ENCODE measurements around the gene FMN1.

Gene FMN1

GRCh38 chr15:32794973-32795372 is 399.5 kb downstream of the FMN1 start:
- no peak for DNase-seq

GRCh38 chr15:32792436-32792835 is 402.1 kb downstream of the FMN1 start:
- no peak for DNase-seq

- no peak for DNase-seq
These were observed 404.0 kb downstream of the FMN1 start for GRCh38 chr15:32790352-32790999.

- DNase-seq: no peak
These were observed 406.6 kb downstream of the FMN1 start for GRCh38 chr15:32787949-32788348.

- DNase-seq: no peak
These were observed 407.6 kb downstream of the FMN1 start for GRCh38 chr15:32786906-32787305.

- DNase-seq: no peak
These were observed 409.9 kb downstream of the FMN1 start for GRCh38 chr15:32784581-32784980.

- no peak for DNase-seq
These were observed 412.7 kb downstream of the FMN1 start for GRCh38 chr15:32781781-32782180.

GRCh38 chr15:32778391-32779176 is 415.9 kb downstream of the FMN1 start:
- no peak for DNase-seq

GRCh38 chr15:32775103-32775502 is 419.4 kb downstream of the FMN1 start:
- no peak for DNase-seq

- no peak for DNase-seq
These were observed 420.5 kb downstream of the FMN1 start for GRCh38 chr15:32774022-32774421.

GRCh38 chr15:32767236-32767635 is 427.3 kb downstream of the FMN1 start:
- DNase-seq: no peak

GRCh38 chr15:32766101-32766500 is 428.4 kb downstream of the FMN1 start:
- DNase-seq: no peak

- no peak for DNase-seq
These were observed 429.3 kb downstream of the FMN1 start for GRCh38 chr15:32765236-32765635.

GRCh38 chr15:32763295-32763694 is 431.2 kb downstream of the FMN1 start:
- no peak for DNase-seq

GRCh38 chr15:32757426-32757825 is 437.1 kb downstream of the FMN1 start:
- DNase-seq: no peak

- no peak for DNase-seq
These were observed 443.5 kb downstream of the FMN1 start for GRCh38 chr15:32750979-32751378.

- DNase-seq: no peak
These were observed 446.6 kb downstream of the FMN1 start for GRCh38 chr15:32747921-32748342.

- no peak for DNase-seq
These were observed 448.2 kb downstream of the FMN1 start for GRCh38 chr15:32746116-32746857.

- no peak for DNase-seq
These were observed 450.9 kb downstream of the FMN1 start for GRCh38 chr15:32743411-32744140.

GRCh38 chr15:32739522-32740063 is 454.9 kb downstream of the FMN1 start:
- no peak for DNase-seq

GRCh38 chr15:32738666-32739065 is 455.8 kb downstream of the FMN1 start:
- no peak for DNase-seq

GRCh38 chr15:32737304-32737703 is 457.2 kb downstream of the FMN1 start:
- DNase-seq: no peak

GRCh38 chr15:32736701-32737061 is 457.8 kb downstream of the FMN1 start:
- no peak for DNase-seq

All from KG1 (cell line).